Omental fat pad (tissue), 4 donors: ENCODE measurements around the gene TNPO2. TPM values are rescaled to one million over a fixed set of nuclear protein-coding genes. Genes with fewer than 3 reads are reported as not detected.
"Not testable (repeated sequence)": the region's sequence is repeated elsewhere in the genome, so short reads cannot be mapped to it uniquely, and the experiment has no call there.

Source experiments
- ATAC-seq: fragments of 150-250 bp; one replicate; pipeline ENCODE4 v1.9.1; 2016; ENCODE audit warnings: mild to moderate bottlenecking, moderate library complexity; ENCODE audit not compliant: low FRiP score
- DNase-seq: peaks from one replicate; pipeline ENCODE4 v3.0.0-alpha.2; 2019; ENCODE audit warnings: low spot score
- total RNA-seq, 4 donors: library from RNA; depleted of rRNA; stranded (reverse); fragments of >200 nt; gene quantifications; one replicate each; pipeline ENCODE4 v1.1.0, GENCODE V29; 2016
- TF ChIP-seq, protein P1 (sequence below), 3 donors: fragments of 450-650 bp; IDR thresholded peaks; one replicate each; pipeline ENCODE4 v1.5.1; 2016 to 2017; ENCODE audit warnings: antibody characterized with exemption in 3 of 3, mild to moderate bottlenecking in 3 of 3, moderate library complexity in 2 of 3

TNPO2 gene
- total RNA-seq, 4 donors from 2014 or later: 44.8 to 95.4 (median 55.8) TPM

GRCh38 chr19:12726988-12727316 is 3.2 kb upstream of the TNPO2 start:
- TF ChIP-seq, protein P1, sequence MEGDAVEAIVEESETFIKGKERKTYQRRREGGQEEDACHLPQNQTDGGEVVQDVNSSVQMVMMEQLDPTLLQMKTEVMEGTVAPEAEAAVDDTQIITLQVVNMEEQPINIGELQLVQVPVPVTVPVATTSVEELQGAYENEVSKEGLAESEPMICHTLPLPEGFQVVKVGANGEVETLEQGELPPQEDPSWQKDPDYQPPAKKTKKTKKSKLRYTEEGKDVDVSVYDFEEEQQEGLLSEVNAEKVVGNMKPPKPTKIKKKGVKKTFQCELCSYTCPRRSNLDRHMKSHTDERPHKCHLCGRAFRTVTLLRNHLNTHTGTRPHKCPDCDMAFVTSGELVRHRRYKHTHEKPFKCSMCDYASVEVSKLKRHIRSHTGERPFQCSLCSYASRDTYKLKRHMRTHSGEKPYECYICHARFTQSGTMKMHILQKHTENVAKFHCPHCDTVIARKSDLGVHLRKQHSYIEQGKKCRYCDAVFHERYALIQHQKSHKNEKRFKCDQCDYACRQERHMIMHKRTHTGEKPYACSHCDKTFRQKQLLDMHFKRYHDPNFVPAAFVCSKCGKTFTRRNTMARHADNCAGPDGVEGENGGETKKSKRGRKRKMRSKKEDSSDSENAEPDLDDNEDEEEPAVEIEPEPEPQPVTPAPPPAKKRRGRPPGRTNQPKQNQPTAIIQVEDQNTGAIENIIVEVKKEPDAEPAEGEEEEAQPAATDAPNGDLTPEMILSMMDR (IDR thresholded peaks at IDR 0.05): no peak
- ATAC-seq (no peak), DNase-seq (no peak)

DNA sequence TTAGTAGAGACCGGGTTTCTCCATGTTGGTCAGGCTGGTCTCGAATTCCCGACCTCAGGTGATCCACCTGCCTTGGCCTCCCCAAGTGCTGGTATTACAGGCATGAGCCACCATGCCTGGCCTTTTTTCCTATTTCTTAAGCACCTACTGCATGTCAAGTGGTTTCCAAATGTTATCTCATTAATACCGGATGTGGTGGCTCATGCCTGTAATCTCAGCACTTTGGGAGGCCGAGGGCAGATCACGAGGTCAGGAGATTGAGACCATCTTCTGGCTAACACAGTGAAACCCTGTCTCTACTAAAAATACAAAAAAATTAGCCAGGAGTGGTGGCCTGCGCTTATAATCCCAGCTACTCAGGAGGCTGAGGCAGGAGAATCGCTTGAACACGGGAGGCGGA is 1.9 kb upstream of the TNPO2 start:
- ATAC-seq, DNase-seq: not testable (repeated sequence)

DNA sequence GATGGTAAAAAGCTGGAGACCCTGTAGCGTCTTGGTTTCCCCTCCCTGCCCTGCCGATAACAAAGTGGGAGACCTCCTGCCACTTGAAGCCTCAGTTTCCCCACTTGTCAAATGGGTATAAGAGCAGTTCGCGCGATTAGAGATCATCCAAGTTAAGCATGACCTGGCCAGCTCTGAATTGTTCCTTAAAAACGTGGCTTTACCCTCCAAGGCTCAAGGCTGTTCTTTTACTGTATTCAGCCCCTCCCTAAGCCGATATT is 421 bp downstream of the TNPO2 start:
- DNase-seq: no peak
- TF ChIP-seq, protein P1 (IDR thresholded peaks at IDR 0.05): no peak
- ATAC-seq: no peak

- ATAC-seq: peak; percentile 87
- TF ChIP-seq, protein P1 (IDR thresholded peaks at IDR 0.05): no peak
- DNase-seq: peak; percentile 89
Observed at GRCh38 chr19:12722566-12723380, 959 bp downstream of the TNPO2 start.

GRCh38 chr19:12721656-12722565 is 1.8 kb downstream of the TNPO2 start:
- DNase-seq: no peak
- ATAC-seq: peak; percentile 47
- TF ChIP-seq, protein P1 (IDR thresholded peaks at IDR 0.05): no peak

DNA sequence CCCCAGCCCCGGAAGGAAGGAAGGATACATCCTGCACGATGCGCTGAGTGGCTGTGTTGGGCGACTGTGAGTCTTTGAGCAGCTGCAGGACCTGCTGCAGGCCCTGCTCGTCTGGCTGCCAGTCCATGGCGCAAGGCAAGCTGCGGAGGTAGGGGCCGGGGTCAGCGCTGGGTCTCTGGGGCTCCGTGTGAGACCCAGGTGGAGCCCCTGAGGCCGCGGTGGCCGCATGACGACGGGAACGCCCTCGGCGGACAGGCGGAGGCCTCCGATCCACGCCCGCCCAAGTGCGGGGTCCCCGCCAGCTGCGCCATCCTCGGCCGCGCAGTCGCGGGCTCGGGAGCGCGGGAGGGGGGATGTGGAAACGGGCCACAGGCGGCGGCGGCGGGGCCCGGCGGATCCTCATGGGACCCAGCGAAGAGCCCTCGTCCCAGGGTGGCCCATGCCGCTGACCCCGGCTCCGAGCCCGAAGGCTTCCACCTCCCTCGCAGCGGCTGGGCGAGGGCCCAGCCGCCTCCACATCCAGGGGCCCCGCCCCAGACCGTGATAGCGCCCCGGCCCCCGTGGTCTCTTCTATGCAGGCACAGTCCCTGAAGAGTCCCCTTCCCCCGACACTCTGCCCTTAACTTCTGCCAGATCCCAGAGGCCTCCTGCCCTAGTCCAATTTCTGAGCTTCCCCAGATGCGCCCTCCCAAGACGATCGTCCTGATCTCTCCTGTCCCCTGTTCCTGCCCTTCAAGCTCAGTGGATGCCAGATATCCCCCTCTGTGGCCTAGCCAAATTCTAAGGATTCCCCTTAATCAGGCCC is 2.7 kb downstream of the TNPO2 start:
- ATAC-seq: no peak
- no peak for DNase-seq
- TF ChIP-seq, protein P1 (IDR thresholded peaks at IDR 0.05): no peak

DNA sequence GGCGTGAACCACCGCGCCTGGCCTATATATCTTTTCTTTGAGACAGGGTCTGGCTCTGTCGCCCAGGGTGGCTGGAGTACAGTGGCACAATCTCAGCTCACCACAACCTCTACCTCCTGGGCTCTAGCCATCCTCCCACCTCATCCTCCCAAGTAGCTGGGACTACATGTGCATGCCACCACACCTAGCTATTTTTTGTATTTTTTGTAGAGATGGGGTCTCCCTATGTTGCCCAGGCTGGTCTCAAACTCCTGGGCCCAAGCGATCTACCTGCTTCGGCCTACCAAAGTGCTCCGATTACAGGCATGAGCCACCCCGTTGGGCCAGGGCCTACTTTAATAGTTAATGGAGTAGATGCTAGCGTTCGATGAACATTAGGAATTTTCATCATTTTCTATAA is 3.4 kb downstream of the TNPO2 start:
- ATAC-seq (no peak), DNase-seq (no peak)
- TF ChIP-seq, protein P1 (IDR thresholded peaks at IDR 0.05): no peak
